ENCODE results near the gene ATG7. TPM values are rescaled to one million over a fixed set of nuclear protein-coding genes. Genes with fewer than 3 reads are reported as not detected.

The ATG7 gene
- total and polyA plus RNA-seq, 11 donors: 4.4 to 45.1 (median 14.4) TPM

DNA sequence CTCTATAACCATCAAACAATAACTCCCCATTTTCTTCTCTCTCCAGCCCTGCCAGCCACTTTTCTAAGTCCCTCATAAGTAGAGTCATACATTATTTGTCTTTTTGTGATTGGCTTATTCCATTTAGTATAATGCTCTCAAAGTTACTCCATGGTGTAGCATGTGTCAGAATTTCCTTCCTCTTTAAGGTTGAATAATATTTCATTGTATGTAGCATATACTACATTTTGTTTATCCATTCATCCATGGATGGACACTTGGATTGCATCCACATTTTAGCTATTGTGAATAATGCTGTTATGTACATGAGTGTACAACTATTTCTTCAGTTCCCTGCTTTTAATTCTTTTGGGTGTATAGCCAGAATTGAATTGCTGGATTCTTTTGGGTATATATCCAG, 138.4 kb downstream of the ATG7 start:
- no peak for DNase-seq
- intact Hi-C loops (cut with DNase I): no loop called here
- TF ChIP-seq POLR2A (IDR thresholded peaks at IDR 0.05): no peak
- TF ChIP-seq, protein P1, sequence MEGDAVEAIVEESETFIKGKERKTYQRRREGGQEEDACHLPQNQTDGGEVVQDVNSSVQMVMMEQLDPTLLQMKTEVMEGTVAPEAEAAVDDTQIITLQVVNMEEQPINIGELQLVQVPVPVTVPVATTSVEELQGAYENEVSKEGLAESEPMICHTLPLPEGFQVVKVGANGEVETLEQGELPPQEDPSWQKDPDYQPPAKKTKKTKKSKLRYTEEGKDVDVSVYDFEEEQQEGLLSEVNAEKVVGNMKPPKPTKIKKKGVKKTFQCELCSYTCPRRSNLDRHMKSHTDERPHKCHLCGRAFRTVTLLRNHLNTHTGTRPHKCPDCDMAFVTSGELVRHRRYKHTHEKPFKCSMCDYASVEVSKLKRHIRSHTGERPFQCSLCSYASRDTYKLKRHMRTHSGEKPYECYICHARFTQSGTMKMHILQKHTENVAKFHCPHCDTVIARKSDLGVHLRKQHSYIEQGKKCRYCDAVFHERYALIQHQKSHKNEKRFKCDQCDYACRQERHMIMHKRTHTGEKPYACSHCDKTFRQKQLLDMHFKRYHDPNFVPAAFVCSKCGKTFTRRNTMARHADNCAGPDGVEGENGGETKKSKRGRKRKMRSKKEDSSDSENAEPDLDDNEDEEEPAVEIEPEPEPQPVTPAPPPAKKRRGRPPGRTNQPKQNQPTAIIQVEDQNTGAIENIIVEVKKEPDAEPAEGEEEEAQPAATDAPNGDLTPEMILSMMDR (IDR thresholded peaks at IDR 0.05): no peak
- peaks cover 0 to 10% (median 0%) of the 10 kb centered on the region in 9 donors for H3K36me3 ChIP-seq
- peaks cover 0 to 5% (median 0%) of the 10 kb centered on the region in 12 donors for H3K4me1 ChIP-seq
- no peak for ATAC-seq
- H3K27ac ChIP-seq: no peak overlapping the region
- no peaks in the 10 kb centered on the region for H3K27me3 ChIP-seq
- peaks cover 0 to 31% (median 10%) of the 10 kb centered on the region in 12 donors for H3K9me3 ChIP-seq
- H3K4me3 ChIP-seq: no peak overlapping the region

DNA sequence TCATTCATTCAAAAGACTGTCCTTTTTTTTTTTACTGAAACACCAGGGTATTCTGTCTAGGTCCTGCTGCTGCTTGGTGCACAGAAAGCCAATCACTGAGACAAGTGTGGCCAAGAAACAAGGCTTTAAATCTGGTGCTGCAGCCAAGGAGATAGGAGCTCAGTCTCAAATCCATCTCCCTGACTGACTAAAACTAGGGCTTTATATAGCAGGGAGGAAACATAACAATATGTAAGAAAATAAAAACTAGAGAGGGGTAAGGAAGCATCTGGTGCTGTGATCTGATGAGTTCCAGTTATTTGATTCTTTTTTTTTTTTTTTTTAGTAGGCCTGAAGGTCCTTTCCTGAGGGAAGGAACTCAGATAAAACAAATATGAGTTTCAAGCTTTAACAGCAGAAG, 139.8 kb downstream of the ATG7 start:
- H3K27ac ChIP-seq: no peak overlapping the region
- DNase-seq (no peak), ATAC-seq (no peak)
- peaks cover 0 to 31% (median 10%) of the 10 kb centered on the region in 12 donors for H3K9me3 ChIP-seq
- peaks cover 0 to 6% (median 0%) of the 10 kb centered on the region in 9 donors for H3K36me3 ChIP-seq
- TF ChIP-seq POLR2A (IDR thresholded peaks at IDR 0.05): no peak
- TF ChIP-seq, protein P1 (IDR thresholded peaks at IDR 0.05): no peak
- H3K27me3 ChIP-seq: no peaks in the 10 kb centered on the region
- H3K4me3 ChIP-seq: no peak overlapping the region
- intact Hi-C loops (cut with DNase I): no loop called here
- peaks cover 0 to 5% (median 0%) of the 10 kb centered on the region in 12 donors for H3K4me1 ChIP-seq

DNA sequence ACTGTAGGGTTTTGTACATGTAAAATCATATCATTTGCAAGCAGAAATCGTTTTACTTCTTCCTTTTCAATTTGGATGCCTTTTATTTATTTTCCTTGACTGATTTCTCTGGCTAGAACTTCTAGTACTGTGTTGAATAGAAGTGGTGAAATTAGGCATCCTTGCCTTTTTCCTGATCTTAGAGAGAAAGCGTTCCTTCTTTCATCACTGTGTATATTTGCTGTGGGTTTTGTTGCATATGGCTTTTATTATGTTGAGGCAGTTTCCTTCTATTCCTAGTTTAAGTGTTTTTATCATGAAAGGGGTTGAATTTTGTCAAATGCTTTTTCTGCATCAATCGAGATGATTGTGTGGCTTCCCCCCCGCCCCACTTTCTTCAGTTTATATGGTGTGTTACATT, 140.9 kb downstream of the ATG7 start:
- intact Hi-C loops (cut with DNase I): no loop called here
- H3K9me3 ChIP-seq: peaks cover 0 to 27% (median 10%) of the 10 kb centered on the region in 12 donors
- DNase-seq: no peak

DNA sequence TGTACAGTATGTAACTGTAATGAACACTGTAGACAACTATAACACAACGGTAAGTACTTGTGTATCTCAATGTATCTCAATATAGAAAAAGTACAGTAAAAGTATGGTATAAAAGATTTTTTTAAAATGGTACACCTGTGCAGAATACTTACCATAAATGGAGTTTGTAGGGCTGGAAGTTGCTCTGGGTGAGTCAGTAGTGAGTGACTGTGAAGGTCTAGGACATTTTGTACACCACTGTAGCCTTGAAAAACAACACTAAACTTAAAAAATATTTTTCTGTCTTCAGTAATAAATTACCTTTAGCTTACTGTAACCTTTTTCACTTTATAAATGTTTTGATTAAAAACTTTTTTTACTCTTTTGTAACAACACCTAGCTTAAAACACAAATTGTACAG, 142.9 kb downstream of the ATG7 start:
- Histone ChIP-seq H3K9me3 (peaks cover 0 to 22% (median 8%) of the 10 kb centered on the region in 12 donors), H3K27me3 (no peaks in the 10 kb centered on the region), H3K27ac (no peak overlapping the region), H3K36me3 (no peaks in the 10 kb centered on the region), H3K4me3 (no peak overlapping the region), H3K4me1 (peaks cover 0 to 5% (median 0%) of the 10 kb centered on the region in 12 donors)
- intact Hi-C loops (cut with DNase I): no loop called here
- no peak for DNase-seq
- no peak for ATAC-seq
- WGBS, 4 donors: 95 to 100% (median 99%) methylated on average over 1 of the region's 1 CpG
- TF ChIP-seq, protein P1 (IDR thresholded peaks at IDR 0.05): no peak
- no peak for TF ChIP-seq POLR2A (IDR thresholded peaks at IDR 0.05)

More for the DNA sequence above, 140.9 kb downstream of the ATG7 start:
- H3K27ac ChIP-seq: no peak overlapping the region
- H3K4me1 ChIP-seq: peaks cover 0 to 5% (median 0%) of the 10 kb centered on the region in 12 donors
- WGBS, 4 donors: 76 to 86% (median 80%) methylated on average over 4 of the region's 4 CpGs
- no peak for ATAC-seq
- H3K36me3 ChIP-seq: peaks cover 0 to 3% (median 0%) of the 10 kb centered on the region in 9 donors
- no peaks in the 10 kb centered on the region for H3K27me3 ChIP-seq
- TF ChIP-seq, protein P1 (IDR thresholded peaks at IDR 0.05): no peak
- no peak for TF ChIP-seq POLR2A (IDR thresholded peaks at IDR 0.05)
- no peak overlapping the region for H3K4me3 ChIP-seq

Measured in heart left ventricle (tissue), 16 donors.